Vagina (tissue), 2 donors: ENCODE data around the gene LINC01488.

ENCODE experiments used
- POLR2AphosphoS5 ChIP-seq, 2 donors: sonication (generic); formaldehyde crosslinking; IDR thresholded peaks; one replicate each; pipeline ENCODE4 v1.9.0; 2017; ENCODE audit warnings: antibody characterized with exemption in 2 of 2, mild to moderate bottlenecking in 2 of 2, low read depth in 1 of 2; ENCODE audit not compliant: insufficient read depth in 1 of 2
- TF ChIP-seq, protein P1 (sequence below), 3 experiments: fragments of 450-650 bp in 2 of 3; fragments of 200-600 bp in 1 of 3; sonication (generic) in 1 of 3; IDR thresholded peaks; one replicate each; pipeline ENCODE4 v1.5.1; 2017 to 2019; ENCODE audit warnings: antibody characterized with exemption in 3 of 3, mild to moderate bottlenecking in 2 of 3, moderate library complexity in 2 of 3

DNA sequence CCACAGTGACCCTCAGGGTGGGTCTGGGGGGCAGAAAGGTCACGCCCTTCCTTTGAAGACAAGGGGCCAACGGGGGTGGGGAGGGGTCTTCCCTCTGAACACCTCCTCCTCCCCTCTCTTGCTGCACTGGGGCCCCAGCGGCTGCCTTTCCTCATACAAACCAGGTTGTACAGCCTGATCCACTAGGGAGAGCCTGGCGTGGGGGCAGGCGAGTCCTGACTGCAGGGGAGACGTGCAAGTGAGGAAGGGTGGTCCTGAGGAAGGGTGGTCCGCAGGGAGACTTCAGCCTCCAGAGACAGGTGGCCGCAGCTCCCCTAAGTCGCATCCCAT lies 43.6 kb upstream of the LINC01488 start:
- TF ChIP-seq POLR2AphosphoS5 (IDR thresholded peaks at IDR 0.05; ENCODE audit: insufficient read depth in 1 of 2, low read depth in 1 of 2), result no peak
- TF ChIP-seq, protein P1, sequence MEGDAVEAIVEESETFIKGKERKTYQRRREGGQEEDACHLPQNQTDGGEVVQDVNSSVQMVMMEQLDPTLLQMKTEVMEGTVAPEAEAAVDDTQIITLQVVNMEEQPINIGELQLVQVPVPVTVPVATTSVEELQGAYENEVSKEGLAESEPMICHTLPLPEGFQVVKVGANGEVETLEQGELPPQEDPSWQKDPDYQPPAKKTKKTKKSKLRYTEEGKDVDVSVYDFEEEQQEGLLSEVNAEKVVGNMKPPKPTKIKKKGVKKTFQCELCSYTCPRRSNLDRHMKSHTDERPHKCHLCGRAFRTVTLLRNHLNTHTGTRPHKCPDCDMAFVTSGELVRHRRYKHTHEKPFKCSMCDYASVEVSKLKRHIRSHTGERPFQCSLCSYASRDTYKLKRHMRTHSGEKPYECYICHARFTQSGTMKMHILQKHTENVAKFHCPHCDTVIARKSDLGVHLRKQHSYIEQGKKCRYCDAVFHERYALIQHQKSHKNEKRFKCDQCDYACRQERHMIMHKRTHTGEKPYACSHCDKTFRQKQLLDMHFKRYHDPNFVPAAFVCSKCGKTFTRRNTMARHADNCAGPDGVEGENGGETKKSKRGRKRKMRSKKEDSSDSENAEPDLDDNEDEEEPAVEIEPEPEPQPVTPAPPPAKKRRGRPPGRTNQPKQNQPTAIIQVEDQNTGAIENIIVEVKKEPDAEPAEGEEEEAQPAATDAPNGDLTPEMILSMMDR (IDR thresholded peaks at IDR 0.05), result no peak
